ENCODE measurements around the gene SPRED1. TPM values are rescaled to one million over a fixed set of nuclear protein-coding genes. Genes with fewer than 3 reads are reported as not detected.
"Not testable (repeated sequence)": the region's sequence is repeated elsewhere in the genome, so short reads cannot be mapped to it uniquely, and the experiment has no call there.

Gene SPRED1
- polyA plus RNA-seq, 1 experiment: 15.1 TPM

GRCh38 chr15:38263996-38264395 is 11.4 kb downstream of the SPRED1 start:
- Histone ChIP-seq H3K27ac (ENCODE audit: low read depth, low read length) (no peak overlapping the region), H3K4me3 (ENCODE audit: low read depth, low read length) (no peak overlapping the region), H3K27me3 (ENCODE audit: control insufficient read depth, insufficient read depth, low read length) (no peaks in the 10 kb centered on the region), H3K9me3 (ENCODE audit: control insufficient read depth, insufficient read depth, low read length) (no peaks in the 10 kb centered on the region)
- peak; percentile 57 for DNase-seq (ENCODE audit: low read depth, low spot score)
- ChIA-PET POLR2A (interaction anchor here (1.2 kb wide), 1 partner anchor 13 kb away, joined by 6 read pairs; no protein-coding TSS in a partner anchor), CTCF (interaction anchor here (1.5 kb wide), 1 partner anchor 261 kb away, joined by 6 read pairs; no protein-coding TSS in a partner anchor)
- TF ChIP-seq CTCF (IDR thresholded peaks at IDR 0.05; ENCODE audit: low read depth, low read length): no peak

- H3K4me3 ChIP-seq (ENCODE audit: low read depth, low read length): peak overlapping the region; percentile 31
- TF ChIP-seq CTCF (IDR thresholded peaks at IDR 0.05; ENCODE audit: low read depth, low read length): no peak
- ChIA-PET POLR2A (interaction anchor here (0.6 to 1.7 kb wide), 2 partner anchors 14 to 15 kb away, joined by 7 to 11 read pairs; partner anchors contain the start of gene SPRED1), CTCF (interaction anchor here (0.5 to 0.9 kb wide), 2 partner anchors 17 to 263 kb away, joined by 3 to 4 read pairs; no protein-coding TSS in a partner anchor)
- H3K27me3 ChIP-seq (ENCODE audit: control insufficient read depth, insufficient read depth, low read length): no peaks in the 10 kb centered on the region
- no peak for DNase-seq (ENCODE audit: low read depth, low spot score)
- H3K27ac ChIP-seq (ENCODE audit: low read depth, low read length): no peak overlapping the region
- no peaks in the 10 kb centered on the region for H3K9me3 ChIP-seq (ENCODE audit: control insufficient read depth, insufficient read depth, low read length)
Measured at GRCh38 chr15:38266247-38266986, 13.8 kb downstream of the SPRED1 start.

GRCh38 chr15:38267421-38268022 is 14.9 kb downstream of the SPRED1 start:
- CTCF ChIA-PET: interaction anchor here (1.0 kb wide), 1 partner anchor 36 kb away, joined by 3 read pairs; no protein-coding TSS in a partner anchor
- no peak for DNase-seq (ENCODE audit: low read depth, low spot score)
- no peaks in the 10 kb centered on the region for H3K9me3 ChIP-seq (ENCODE audit: control insufficient read depth, insufficient read depth, low read length)
- H3K27ac ChIP-seq (ENCODE audit: low read depth, low read length): no peak overlapping the region
- H3K4me3 ChIP-seq (ENCODE audit: low read depth, low read length): no peak overlapping the region
- H3K27me3 ChIP-seq (ENCODE audit: control insufficient read depth, insufficient read depth, low read length): no peaks in the 10 kb centered on the region
- POLR2A ChIA-PET: interaction anchor here (1.7 kb wide), 1 partner anchor 16 kb away, joined by 11 read pairs; the partner anchor contains the start of gene SPRED1
- TF ChIP-seq CTCF (IDR thresholded peaks at IDR 0.05; ENCODE audit: low read depth, low read length): no peak

GRCh38 chr15:38271144-38271543 is 18.5 kb downstream of the SPRED1 start:
- Histone ChIP-seq H3K27ac (ENCODE audit: low read depth, low read length) (no peak overlapping the region), H3K4me3 (ENCODE audit: low read depth, low read length) (no peak overlapping the region), H3K9me3 (ENCODE audit: control insufficient read depth, insufficient read depth, low read length) (no peaks in the 10 kb centered on the region), H3K27me3 (ENCODE audit: control insufficient read depth, insufficient read depth, low read length) (no peaks in the 10 kb centered on the region)
- ChIA-PET POLR2A (no interaction called here), CTCF (no interaction called here)
- DNase-seq (ENCODE audit: low read depth, low spot score): no peak
- no peak for TF ChIP-seq CTCF (IDR thresholded peaks at IDR 0.05; ENCODE audit: low read depth, low read length)

- H3K4me3 ChIP-seq (ENCODE audit: low read depth, low read length): no peak overlapping the region
- no peak for DNase-seq (ENCODE audit: low read depth, low spot score)
- CTCF ChIA-PET: no interaction called here
- no peak overlapping the region for H3K27ac ChIP-seq (ENCODE audit: low read depth, low read length)
- POLR2A ChIA-PET: no interaction called here
- no peaks in the 10 kb centered on the region for H3K27me3 ChIP-seq (ENCODE audit: control insufficient read depth, insufficient read depth, low read length)
- no peaks in the 10 kb centered on the region for H3K9me3 ChIP-seq (ENCODE audit: control insufficient read depth, insufficient read depth, low read length)
- no peak for TF ChIP-seq CTCF (IDR thresholded peaks at IDR 0.05; ENCODE audit: low read depth, low read length)
Measured at GRCh38 chr15:38271895-38272294, 19.3 kb downstream of the SPRED1 start.

GRCh38 chr15:38272431-38272830 is 19.8 kb downstream of the SPRED1 start:
- H3K9me3 ChIP-seq (ENCODE audit: control insufficient read depth, insufficient read depth, low read length); DNase-seq (ENCODE audit: low read depth, low spot score); POLR2A ChIA-PET; CTCF ChIA-PET; H3K4me3 ChIP-seq (ENCODE audit: low read depth, low read length); H3K27ac ChIP-seq (ENCODE audit: low read depth, low read length); H3K27me3 ChIP-seq (ENCODE audit: control insufficient read depth, insufficient read depth, low read length): not testable (repeated sequence)

All from AG04450 (cell line).